SHP77 (cell line): ENCODE measurements around the gene CCDC3.
"Not testable (repeated sequence)": the region's sequence is repeated elsewhere in the genome, so short reads cannot be mapped to it uniquely, and the experiment has no call there.

Experiments used
- DNase-seq, 2 experiments: peaks; one replicate each; lab custom pipeline; 2025; lab: John Stamatoyannopoulos, UW

CCDC3 gene

DNA sequence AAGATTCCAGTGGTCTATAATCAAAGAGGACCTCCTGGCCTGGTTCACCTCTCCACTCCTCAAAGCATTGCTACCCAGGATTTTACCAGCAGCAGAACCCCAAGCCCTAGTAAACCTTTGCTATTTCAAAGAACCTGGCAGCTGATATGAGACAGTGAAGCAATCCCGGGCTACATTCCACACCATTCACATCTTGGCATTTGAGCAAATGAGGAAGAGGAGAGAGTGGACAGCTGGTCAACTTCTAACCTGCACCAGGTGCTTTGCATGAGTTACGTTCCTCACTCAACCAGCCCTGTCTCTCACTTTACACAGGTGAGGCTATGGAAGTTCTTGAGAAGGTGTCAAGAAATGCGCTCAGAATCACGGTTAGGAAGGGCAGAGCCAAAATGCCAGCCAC is 1.1 kb downstream of the CCDC3 start:
- DNase-seq, result no peak

- no peak for DNase-seq
These were observed 1.7 kb downstream of the CCDC3 start for GRCh38 chr10:12999849-13000248.

DNA sequence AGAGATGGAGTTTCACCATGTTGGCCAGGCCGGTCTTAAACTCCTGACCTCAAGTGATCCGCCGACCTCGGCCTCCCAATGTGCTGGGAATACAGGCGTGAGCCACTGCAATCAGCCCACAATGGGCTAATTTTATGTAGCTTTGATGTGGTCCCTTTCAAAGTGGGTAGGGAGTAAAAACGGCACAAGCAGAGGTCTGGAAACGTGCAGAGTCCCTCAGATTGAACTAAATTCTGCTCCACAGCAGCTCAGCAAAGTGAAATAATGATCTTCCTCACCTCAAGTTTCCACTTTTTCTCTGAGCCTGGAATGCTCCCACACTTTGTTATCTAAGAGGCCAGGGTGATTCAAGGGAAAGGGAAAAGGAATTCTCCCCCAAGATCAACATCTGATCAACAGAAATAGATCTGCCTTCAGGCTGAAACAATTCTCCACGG is 6.1 kb downstream of the CCDC3 start:
- DNase-seq, result no peak

- no peak for DNase-seq
These were observed 7.9 kb downstream of the CCDC3 start for GRCh38 chr10:12993595-12993994.

DNA sequence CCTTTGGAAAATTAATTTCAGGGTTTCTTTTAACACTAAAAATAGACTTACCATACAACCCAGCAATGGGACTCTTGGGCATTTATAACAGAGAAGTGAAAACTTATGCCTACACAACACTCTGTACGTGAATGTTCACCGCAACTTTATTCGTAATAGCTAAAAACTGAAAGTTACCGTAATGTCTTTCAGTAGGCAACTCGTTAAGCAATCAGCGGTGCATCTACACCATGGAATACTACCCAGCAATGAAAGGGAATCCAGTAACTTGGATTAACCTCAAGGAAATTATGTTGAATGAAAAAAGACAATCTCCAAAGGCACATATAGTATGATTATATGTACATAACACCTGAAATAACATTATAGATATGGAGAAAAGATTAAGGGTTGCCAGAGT is 16.2 kb downstream of the CCDC3 start:
- no peak for DNase-seq

- no peak for DNase-seq
These were observed 17.3 kb downstream of the CCDC3 start for GRCh38 chr10:12984165-12984747.

DNA sequence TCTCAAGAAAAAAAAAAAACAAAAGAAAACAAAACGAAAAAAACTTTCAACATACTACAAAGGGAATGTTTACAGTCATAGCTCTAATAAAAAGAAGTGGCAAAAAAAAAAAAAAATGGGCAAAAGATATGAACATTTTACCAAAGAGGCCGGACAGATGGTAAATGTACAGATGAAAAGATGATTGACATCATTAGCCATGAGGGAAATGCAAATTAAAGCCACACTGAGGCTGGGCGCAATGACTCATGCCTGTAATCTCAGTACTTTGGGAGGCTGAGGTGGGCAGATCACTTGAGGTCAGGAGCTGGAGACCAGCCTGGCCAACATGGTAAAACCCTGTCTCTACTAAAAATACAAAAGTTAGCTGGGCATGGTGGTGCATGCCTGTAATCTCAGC is 17.9 kb downstream of the CCDC3 start:
- not testable (repeated sequence) for DNase-seq

DNA sequence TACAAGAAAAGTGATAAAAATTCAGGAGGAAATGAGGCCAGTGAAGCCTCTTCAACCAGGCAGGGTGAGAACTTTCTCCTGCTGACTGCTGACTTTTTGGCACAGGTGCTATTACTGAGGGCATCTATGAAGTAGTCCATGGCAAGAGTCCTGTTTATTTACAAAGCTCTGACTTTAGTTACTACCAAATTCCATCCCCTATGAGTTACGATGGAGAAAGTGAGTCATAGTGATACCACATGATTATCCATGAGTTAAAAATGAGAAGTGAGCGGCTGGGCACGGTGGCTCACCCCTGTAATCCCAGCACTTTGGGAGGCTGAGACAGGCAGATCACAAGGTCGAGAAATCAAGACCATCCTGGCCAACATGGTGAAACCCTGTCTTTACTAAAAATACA is 19.9 kb downstream of the CCDC3 start:
- DNase-seq, result no peak

GRCh38 chr10:12980713-12981306 is 20.7 kb downstream of the CCDC3 start:
- DNase-seq, result no peak

DNA sequence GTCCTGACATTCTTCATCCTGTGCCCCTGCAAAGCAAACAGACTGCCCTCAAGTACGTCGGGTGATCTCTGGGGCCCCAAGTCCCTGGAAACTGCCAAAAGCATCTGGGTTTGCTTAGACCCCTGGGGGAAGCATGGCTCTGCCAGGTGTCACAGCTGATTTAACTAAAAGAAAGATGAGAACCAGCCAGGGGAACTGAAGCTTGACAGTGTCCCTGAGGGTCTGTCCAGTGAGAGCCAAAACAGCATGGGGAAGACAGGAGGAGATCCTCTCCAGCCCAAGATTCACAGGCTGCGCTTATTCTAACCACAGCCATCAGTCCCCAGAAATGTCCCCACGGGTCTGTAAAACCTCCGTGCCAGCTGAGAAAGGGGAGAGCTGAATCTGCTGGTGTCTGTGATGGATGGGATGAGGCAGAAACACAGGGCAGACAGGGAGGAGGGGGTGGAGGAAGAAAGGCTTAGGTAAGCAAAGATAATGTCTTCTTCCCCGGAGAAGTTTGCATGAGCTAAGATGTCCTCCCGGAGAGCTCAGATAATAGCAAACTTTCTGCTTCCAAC is 21.3 kb downstream of the CCDC3 start:
- DNase-seq, result no peak

DNA sequence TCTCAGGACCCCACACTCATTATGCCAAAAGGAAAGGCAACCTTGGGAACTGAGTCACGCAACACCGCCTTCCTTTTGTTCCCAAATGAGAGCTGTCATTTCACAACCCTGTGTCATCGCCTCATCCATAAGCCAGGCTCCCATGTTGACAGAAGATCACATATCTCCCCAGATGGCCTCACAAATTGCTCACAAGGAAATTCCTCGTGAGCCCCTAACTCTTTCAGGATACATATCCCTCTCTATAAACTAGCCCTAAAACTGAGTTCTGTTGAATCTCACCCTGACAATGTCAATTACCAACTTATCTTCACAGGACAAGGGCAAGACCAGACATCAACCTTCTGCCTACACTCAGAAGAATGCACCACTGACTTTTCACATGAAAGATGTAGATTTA is 22.6 kb downstream of the CCDC3 start:
- no peak for DNase-seq

- DNase-seq, result no peak
These were observed 25.6 kb downstream of the CCDC3 start for GRCh38 chr10:12975906-12976305.

DNA sequence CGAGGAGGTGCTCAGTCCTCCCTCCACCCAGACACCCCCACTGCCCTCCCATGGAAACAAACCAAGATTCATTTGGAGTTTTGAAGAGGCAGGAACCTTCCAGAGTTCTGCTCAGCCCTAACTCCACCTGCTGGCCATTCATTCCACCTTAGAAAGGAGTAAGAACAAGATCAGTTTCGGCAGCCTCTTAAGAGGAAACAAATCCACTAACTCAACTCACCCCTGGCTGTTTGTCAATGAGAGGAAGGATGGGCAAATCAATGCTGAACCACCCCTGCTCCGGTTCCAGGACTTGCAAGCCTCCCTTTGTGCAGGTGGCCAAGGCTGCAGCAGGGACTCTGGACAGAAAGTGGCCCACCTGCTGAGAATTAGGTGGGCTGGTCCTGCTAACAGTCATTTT is 26.2 kb downstream of the CCDC3 start:
- DNase-seq, result no peak

DNA sequence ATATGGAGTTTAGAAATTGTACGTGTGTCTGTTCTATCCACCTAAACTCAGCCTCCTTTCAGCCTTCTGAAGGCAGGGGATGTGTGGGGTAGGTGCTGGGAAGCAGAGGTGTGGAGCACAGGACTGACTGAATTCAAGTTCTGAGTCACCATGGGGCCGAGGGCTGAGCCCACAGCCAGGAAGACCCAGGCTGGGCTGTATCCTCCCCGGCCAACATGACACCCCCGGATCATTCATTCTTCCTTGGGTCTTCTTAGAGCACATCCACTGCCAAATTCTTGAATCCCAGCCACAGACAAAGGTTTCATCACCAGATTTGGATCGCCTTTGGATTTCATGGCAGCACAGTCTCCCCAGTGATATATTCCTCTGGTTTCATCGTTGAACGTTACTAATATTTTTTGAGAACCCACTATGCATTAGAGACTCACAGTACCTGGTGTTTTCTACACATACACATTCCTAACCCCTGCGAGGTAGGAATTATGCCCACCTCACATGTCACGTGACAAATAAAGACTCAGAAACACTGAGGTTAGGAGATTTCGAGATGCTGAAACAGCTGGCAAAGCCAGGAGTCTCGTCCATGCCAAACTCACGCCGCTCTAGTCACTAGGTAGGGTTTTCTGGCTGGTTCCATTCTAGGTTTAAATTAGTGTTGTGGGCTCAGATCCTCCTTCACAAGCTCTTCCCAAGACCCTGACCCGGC is 26.9 kb downstream of the CCDC3 start:
- DNase-seq, result no peak

GRCh38 chr10:12974078-12974477 is 27.4 kb downstream of the CCDC3 start:
- DNase-seq, result no peak

DNA sequence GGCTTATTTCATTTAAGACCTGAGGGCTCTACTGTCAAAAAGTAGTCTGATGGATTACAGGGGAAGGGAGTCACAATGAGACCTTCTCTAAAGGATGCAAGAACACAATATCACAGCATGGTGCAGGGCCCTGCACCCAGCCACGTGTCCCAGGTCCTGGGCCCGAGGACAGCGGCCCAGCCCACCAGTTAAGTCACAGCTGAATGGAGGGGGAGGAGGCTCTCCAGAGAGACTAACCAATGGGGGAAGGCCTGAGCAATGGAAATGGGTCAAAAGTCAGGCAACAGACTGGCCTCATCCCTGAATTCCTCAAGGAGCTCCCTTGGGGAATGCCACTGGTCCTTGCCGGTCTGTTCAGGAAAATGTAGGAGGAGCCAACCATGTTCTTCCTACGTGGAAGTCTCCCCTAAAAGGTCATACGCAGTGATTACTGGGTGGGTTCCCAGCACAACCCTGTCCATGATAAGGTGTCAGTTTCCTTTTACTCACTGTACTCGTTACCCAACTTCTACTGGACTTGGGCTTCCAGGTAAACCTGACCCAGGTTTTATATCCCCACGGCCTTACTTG is 28.3 kb downstream of the CCDC3 start:
- DNase-seq, result no peak

- DNase-seq, result no peak
These were observed 29.4 kb downstream of the CCDC3 start for GRCh38 chr10:12972146-12972545.

GRCh38 chr10:12971001-12971788 is 30.3 kb downstream of the CCDC3 start:
- no peak for DNase-seq

DNA sequence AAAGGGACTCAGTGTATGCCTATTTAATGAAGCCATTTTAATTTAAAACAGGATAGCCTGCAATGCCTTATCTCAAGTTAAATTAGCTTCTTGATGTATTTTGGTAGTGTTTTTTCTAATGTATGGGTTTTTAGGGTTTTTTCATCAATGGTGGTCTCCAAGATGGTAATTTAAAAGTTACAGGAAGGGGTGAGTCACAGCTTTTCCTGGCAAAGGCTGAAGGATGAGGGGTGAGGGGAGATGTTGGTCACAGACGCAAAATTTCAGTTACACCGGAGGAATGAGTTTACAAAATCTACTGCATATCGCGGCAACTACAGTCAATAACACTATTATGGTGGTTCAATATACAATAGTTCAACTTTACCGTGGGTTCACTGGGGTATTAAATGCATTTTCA is 31.6 kb downstream of the CCDC3 start:
- no peak for DNase-seq

DNA sequence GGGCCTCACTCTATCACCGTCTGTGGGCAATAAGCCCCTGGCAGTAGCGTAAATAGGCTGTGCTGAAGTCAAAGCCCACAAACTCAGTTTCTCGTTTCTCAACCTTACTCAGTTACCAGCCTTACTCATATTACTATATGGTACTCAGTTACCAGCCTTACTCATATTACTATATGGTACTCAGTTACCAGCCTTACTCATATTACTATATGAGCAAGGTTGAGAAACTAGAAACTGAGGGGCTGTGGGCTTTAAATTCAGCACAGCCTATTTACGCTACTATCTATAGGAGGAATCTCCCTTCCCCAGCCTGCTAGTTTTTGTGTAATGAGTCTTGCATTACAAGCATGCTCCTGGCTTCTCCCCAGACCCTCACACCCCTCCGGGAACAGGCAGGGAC is 35.4 kb downstream of the CCDC3 start:
- DNase-seq, result no peak

- DNase-seq, result no peak
These were observed 35.9 kb downstream of the CCDC3 start for GRCh38 chr10:12965571-12965970.

DNA sequence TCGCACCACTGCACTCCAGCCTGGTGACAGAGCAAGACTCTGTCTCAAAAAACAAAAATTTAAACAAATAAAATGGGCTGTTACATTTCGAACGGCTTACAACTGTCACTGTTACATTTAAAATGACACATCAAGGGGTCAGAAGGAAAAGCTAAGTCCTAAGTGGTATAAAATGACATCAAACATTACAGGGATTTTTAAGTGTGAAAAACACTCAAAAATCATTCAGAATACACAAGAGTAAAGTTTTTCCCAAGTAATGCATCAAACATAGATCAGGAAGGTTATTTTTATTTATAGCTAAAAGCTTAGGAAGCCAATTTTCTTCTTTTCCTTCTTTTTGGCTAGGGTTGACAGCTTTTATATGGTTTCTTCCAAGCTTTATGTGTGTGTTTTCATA is 39.0 kb downstream of the CCDC3 start:
- DNase-seq, result no peak
